DND-41 (cell line): ENCODE measurements around the gene MAP2.

Source experiments
- ATAC-seq: fragments of 200-7000 bp; cut with Tn5 transposase; 3 replicates; pipeline ENCODE4 v1.9.1; 2021; ENCODE audit warnings: low read depth; ENCODE audit not compliant: insufficient read depth
- DNase-seq: peaks from one replicate; pipeline ENCODE4 v3.0.0-alpha.2; 2020
- H2AFZ ChIP-seq: 2 replicates; pipeline ENCODE4 v1.6.0; 2012; ENCODE audit warnings: low read depth, low read length
- H3K27ac ChIP-seq: 2 replicates; pipeline ENCODE4 v1.5.1; 2012; ENCODE audit warnings: low read length, inconsistent platforms
- H3K27me3 ChIP-seq: fragments of 200-600 bp; sonication (generic); 2 replicates; pipeline ENCODE4 v1.6.0; 2012; ENCODE audit warnings: low read length, mild to moderate bottlenecking, inconsistent platforms; ENCODE audit not compliant: insufficient read depth, poor library complexity
- H3K36me3 ChIP-seq: 2 replicates; pipeline ENCODE4 v1.5.1; 2012; ENCODE audit warnings: low read length, inconsistent platforms; ENCODE audit not compliant: insufficient read depth
- H3K4me1 ChIP-seq: 2 replicates; pipeline ENCODE4 v1.5.1; 2012; ENCODE audit warnings: mild to moderate bottlenecking, low read length; ENCODE audit not compliant: insufficient read depth
- H3K4me2 ChIP-seq: 2 replicates; pipeline ENCODE4 v1.6.0; 2012; ENCODE audit warnings: mild to moderate bottlenecking, moderate library complexity, low read length, inconsistent platforms; ENCODE audit not compliant: insufficient read depth
- H3K4me3 ChIP-seq, 2 experiments: fragments of 200-600 bp in 1 of 2; shearing (Covaris generic) in 1 of 2; 2 replicates each; pipeline ENCODE4 v1.5.1; 2012 to 2016; ENCODE audit warnings: inconsistent platforms in 2 of 2, low read length in 2 of 2, mild to moderate bottlenecking in 2 of 2, low read depth in 1 of 2, moderate library complexity in 1 of 2
- H3K79me2 ChIP-seq: 2 replicates; pipeline ENCODE4 v1.6.0; 2012; ENCODE audit warnings: low read length, inconsistent platforms; ENCODE audit not compliant: insufficient read depth
- H3K9ac ChIP-seq: 2 replicates; pipeline ENCODE4 v1.6.0; 2012; ENCODE audit warnings: low read depth, mild to moderate bottlenecking, inconsistent platforms, low read length, moderate library complexity
- H3K9me3 ChIP-seq: 2 replicates; pipeline ENCODE4 v1.5.1; 2012; ENCODE audit warnings: low read length, moderate library complexity, mild to moderate bottlenecking, inconsistent platforms; ENCODE audit not compliant: insufficient read depth, severe bottlenecking
- H4K20me1 ChIP-seq: 2 replicates; pipeline ENCODE4 v1.6.0; 2012; ENCODE audit warnings: low read length; ENCODE audit not compliant: insufficient read depth
- CTCF ChIP-seq: IDR thresholded peaks from 2 replicates; pipeline ENCODE4 v1.5.1; 2012; ENCODE audit warnings: borderline replicate concordance, low read length, moderate library complexity, mild to moderate bottlenecking; ENCODE audit not compliant: poor library complexity, severe bottlenecking; ENCODE audit errors: extremely low read depth
- EZH2 ChIP-seq: IDR thresholded peaks from 3 replicates; pipeline ENCODE4 v1.6.1; 2012; ENCODE audit warnings: borderline replicate concordance, low read depth, mild to moderate bottlenecking, moderate library complexity, low read length, inconsistent platforms; ENCODE audit not compliant: severe bottlenecking

Gene MAP2

GRCh38 chr2:209423562-209424198, at the start of gene MAP2:
Gene MAP2 (plus strand): TSS chr2:209424047. CDS start chr2:209653171, 229,124 bp downstream.
- Histone ChIP-seq H2AFZ (no peak within 1 kb of the TSS), H3K79me2 (no peaks in the 10 kb centered on the region), H3K36me3 (no peaks in the 10 kb centered on the region), H3K27me3 (no peaks in the 10 kb centered on the region), H3K27ac (no peak within 1 kb of the TSS), H3K9ac (no peak within 1 kb of the TSS), H3K4me2 (no peak within 1 kb of the TSS), H3K4me1 (no peaks in the 10 kb centered on the region), H4K20me1 (no peaks in the 10 kb centered on the region), H3K4me3 (no peak within 1 kb of the TSS), H3K9me3 (no peaks in the 10 kb centered on the region)
- DNase-seq (no peak), ATAC-seq (no peak)
- TF ChIP-seq EZH2: no peak
- no peak for TF ChIP-seq CTCF

- ATAC-seq (no peak), DNase-seq (no peak)
- Histone ChIP-seq H2AFZ (no peak overlapping the region), H3K4me1 (no peaks in the 10 kb centered on the region), H3K9ac (no peak overlapping the region), H3K27me3 (no peaks in the 10 kb centered on the region), H3K27ac (no peak overlapping the region), H3K36me3 (no peaks in the 10 kb centered on the region), H3K4me3 (no peak overlapping the region), H4K20me1 (no peaks in the 10 kb centered on the region), H3K4me2 (no peak overlapping the region), H3K79me2 (no peaks in the 10 kb centered on the region), H3K9me3 (no peaks in the 10 kb centered on the region)
- TF ChIP-seq CTCF (no peak), EZH2 (no peak)
These were observed 47.2 kb upstream of the MAP2 start for GRCh38 chr2:209376686-209377085.

GRCh38 chr2:209380293-209380692, 43.6 kb upstream of the MAP2 start:
- Histone ChIP-seq H3K9ac (no peak overlapping the region), H3K4me3 (no peak overlapping the region), H3K27ac (no peak overlapping the region), H3K27me3 (no peaks in the 10 kb centered on the region), H3K4me1 (no peaks in the 10 kb centered on the region), H3K79me2 (no peaks in the 10 kb centered on the region), H4K20me1 (no peaks in the 10 kb centered on the region), H3K9me3 (no peaks in the 10 kb centered on the region), H2AFZ (no peak overlapping the region), H3K36me3 (no peaks in the 10 kb centered on the region), H3K4me2 (no peak overlapping the region)
- TF ChIP-seq CTCF (no peak), EZH2 (no peak)
- ATAC-seq (no peak), DNase-seq (no peak)

GRCh38 chr2:209381091-209381490, 42.8 kb upstream of the MAP2 start:
- no peaks in the 10 kb centered on the region for H3K36me3 ChIP-seq
- DNase-seq: no peak
- H3K4me1 ChIP-seq: no peaks in the 10 kb centered on the region
- no peak for TF ChIP-seq EZH2
- TF ChIP-seq CTCF: no peak
- no peak overlapping the region for H3K27ac ChIP-seq
- H4K20me1 ChIP-seq: no peaks in the 10 kb centered on the region
- no peaks in the 10 kb centered on the region for H3K79me2 ChIP-seq
- H3K9me3 ChIP-seq: no peaks in the 10 kb centered on the region
- H3K4me2 ChIP-seq: no peak overlapping the region
- H2AFZ ChIP-seq: no peak overlapping the region
- no peak for ATAC-seq
- H3K4me3 ChIP-seq: no peak overlapping the region
- H3K9ac ChIP-seq: no peak overlapping the region
- H3K27me3 ChIP-seq: no peaks in the 10 kb centered on the region
